ENCODE results near the gene LRBA. TPM values are rescaled to one million over a fixed set of nuclear protein-coding genes. Genes with fewer than 3 reads are reported as not detected.

LRBA gene
- polyA plus RNA-seq, 1 experiment: 23.4 TPM

DNA sequence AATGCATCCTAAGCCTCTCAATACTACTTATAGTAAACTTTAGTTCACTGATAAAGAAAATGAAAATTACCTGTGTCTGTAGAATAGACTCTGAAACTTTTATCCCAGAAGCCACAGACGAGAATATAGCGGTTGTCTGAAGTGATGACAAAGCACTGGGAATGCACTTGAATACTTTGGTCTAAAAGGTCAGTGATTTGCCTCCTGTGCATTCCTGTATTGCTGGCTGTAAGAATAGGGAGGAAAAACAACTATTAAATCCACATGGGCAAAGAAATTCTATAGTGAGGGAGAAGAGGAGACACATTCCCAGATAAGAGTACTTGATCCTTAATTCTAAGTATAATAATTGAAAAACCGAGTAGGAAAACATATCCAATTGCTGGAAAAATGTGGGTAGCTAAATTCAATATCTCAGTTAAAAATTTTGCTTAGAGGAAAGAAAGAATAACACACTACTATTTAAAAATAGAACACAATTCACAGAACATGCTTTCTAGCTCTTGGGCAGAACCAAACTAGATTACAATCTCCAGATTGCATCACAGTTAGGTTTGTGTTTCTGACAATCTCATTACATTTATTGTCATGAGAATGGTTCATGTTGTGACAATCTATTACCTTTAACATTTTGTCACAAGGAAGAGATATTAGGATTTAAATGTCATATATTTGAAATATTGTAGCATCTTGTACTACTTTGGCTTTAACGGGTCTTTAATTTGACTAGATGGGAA, 704.8 kb downstream of the LRBA start:
- CTCF ChIA-PET: interaction anchor here (0.6 to 2.7 kb wide), 5 partner anchors 12 to 492 kb away, joined by 3 to 8 read pairs (median 3); no protein-coding TSS in a partner anchor
- DNase-seq (ENCODE audit: low read depth, low spot score): peak; percentile 13
- TF ChIP-seq, protein P1, sequence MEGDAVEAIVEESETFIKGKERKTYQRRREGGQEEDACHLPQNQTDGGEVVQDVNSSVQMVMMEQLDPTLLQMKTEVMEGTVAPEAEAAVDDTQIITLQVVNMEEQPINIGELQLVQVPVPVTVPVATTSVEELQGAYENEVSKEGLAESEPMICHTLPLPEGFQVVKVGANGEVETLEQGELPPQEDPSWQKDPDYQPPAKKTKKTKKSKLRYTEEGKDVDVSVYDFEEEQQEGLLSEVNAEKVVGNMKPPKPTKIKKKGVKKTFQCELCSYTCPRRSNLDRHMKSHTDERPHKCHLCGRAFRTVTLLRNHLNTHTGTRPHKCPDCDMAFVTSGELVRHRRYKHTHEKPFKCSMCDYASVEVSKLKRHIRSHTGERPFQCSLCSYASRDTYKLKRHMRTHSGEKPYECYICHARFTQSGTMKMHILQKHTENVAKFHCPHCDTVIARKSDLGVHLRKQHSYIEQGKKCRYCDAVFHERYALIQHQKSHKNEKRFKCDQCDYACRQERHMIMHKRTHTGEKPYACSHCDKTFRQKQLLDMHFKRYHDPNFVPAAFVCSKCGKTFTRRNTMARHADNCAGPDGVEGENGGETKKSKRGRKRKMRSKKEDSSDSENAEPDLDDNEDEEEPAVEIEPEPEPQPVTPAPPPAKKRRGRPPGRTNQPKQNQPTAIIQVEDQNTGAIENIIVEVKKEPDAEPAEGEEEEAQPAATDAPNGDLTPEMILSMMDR (IDR thresholded peaks at IDR 0.05; ENCODE audit: low read depth, low read length): no peak
- Histone ChIP-seq H3K4me3 (ENCODE audit: low read depth, low read length) (no peak overlapping the region), H3K27me3 (ENCODE audit: control insufficient read depth, insufficient read depth, low read length) (no peaks in the 10 kb centered on the region), H3K27ac (ENCODE audit: low read depth, low read length) (no peak overlapping the region), H3K9me3 (ENCODE audit: control insufficient read depth, insufficient read depth, low read length) (no peaks in the 10 kb centered on the region)
- POLR2A ChIA-PET: interaction anchor here (1.9 kb wide), 1 partner anchor 28 kb away, joined by 5 read pairs; no protein-coding TSS in a partner anchor

DNA sequence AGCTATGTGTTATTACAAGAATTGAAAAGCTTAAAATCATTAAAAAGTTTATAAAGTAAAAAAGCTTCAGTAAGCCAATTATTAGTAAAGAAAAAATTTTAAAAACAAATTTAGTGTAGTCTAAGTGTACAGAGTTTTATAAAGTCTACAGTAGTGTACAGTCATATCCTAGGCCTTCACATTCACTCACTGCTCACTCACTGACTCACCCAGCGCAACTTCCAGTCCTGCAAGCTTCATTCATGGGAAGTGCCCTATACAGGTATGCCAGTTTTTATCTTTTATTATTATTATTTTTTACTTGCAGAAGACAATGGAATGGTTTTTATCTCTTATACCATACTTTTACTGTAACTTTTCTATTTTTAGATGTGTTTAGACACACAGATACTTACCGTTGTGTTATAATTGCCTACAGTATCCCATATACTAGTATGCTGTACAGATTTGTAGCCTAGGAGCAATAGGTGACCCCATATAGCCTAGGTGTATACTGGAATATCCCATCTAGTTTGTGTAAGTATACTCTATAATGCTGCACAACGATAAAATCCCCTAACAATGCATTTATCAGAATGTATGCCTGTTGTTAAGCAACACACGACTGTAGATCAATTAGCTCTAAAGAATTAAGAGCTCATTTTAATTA, 706.1 kb downstream of the LRBA start:
- ChIA-PET POLR2A (interaction anchor here (0.6 to 1.9 kb wide), 2 partner anchors 29 to 733 kb away, joined by 5 to 8 read pairs; no protein-coding TSS in a partner anchor), CTCF (interaction anchor here (1.2 to 2.7 kb wide), 4 partner anchors 9 to 558 kb away, joined by 3 to 8 read pairs (median 6); no protein-coding TSS in a partner anchor)
- no peak for DNase-seq (ENCODE audit: low read depth, low spot score)
- H3K4me3 ChIP-seq (ENCODE audit: low read depth, low read length): no peak overlapping the region
- TF ChIP-seq, protein P1 (IDR thresholded peaks at IDR 0.05; ENCODE audit: low read depth, low read length): no peak
- no peak overlapping the region for H3K27ac ChIP-seq (ENCODE audit: low read depth, low read length)
- no peaks in the 10 kb centered on the region for H3K27me3 ChIP-seq (ENCODE audit: control insufficient read depth, insufficient read depth, low read length)
- no peaks in the 10 kb centered on the region for H3K9me3 ChIP-seq (ENCODE audit: control insufficient read depth, insufficient read depth, low read length)

DNA sequence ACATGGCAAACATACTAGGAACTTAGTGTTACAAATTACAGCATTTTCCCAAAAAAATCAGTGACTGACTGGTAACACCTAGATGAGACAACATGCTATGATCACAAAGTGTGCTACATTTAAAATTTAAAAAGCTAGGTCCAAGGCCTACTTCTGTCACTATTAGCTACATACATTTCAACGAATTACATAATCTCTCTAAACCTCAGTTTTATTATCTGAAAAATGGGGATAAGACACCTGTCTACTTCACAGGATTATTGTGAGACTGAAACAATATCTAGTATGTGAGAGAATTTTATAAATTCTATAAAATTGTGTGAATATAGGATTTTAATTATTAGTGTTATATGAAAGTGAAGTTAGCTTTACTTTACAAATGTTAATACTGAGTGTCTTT, 708.4 kb downstream of the LRBA start:
- CTCF ChIA-PET: no interaction called here
- no peak overlapping the region for H3K4me3 ChIP-seq (ENCODE audit: low read depth, low read length)
- no peak overlapping the region for H3K27ac ChIP-seq (ENCODE audit: low read depth, low read length)
- DNase-seq (ENCODE audit: low read depth, low spot score): no peak
- POLR2A ChIA-PET: no interaction called here
- no peaks in the 10 kb centered on the region for H3K27me3 ChIP-seq (ENCODE audit: control insufficient read depth, insufficient read depth, low read length)
- TF ChIP-seq, protein P1 (IDR thresholded peaks at IDR 0.05; ENCODE audit: low read depth, low read length): no peak
- H3K9me3 ChIP-seq (ENCODE audit: control insufficient read depth, insufficient read depth, low read length): no peaks in the 10 kb centered on the region

DNA sequence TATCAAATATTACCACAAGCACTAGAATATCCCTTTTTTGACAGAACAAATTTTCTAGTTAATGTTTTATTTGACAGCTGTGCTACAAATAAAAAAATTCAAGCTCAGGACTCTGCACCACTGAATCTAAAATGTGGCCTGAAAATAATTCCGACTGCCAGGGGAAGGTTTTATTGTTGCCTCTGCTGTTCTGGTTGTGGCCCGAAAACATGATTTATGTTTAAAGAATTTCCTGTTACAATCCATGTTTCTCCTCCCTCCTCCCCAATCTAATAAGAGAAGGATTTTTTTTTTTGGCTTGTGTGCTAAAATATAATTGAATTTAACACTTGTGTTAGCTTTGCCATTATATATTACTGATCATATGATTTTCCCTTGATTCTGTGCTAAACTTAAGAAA, 709.1 kb downstream of the LRBA start:
- no peaks in the 10 kb centered on the region for H3K27me3 ChIP-seq (ENCODE audit: control insufficient read depth, insufficient read depth, low read length)
- no peak for DNase-seq (ENCODE audit: low read depth, low spot score)
- TF ChIP-seq, protein P1 (IDR thresholded peaks at IDR 0.05; ENCODE audit: low read depth, low read length): no peak
- H3K4me3 ChIP-seq (ENCODE audit: low read depth, low read length): no peak overlapping the region
- H3K27ac ChIP-seq (ENCODE audit: low read depth, low read length): no peak overlapping the region
- ChIA-PET CTCF (no interaction called here), POLR2A (no interaction called here)
- H3K9me3 ChIP-seq (ENCODE audit: control insufficient read depth, insufficient read depth, low read length): no peaks in the 10 kb centered on the region

DNA sequence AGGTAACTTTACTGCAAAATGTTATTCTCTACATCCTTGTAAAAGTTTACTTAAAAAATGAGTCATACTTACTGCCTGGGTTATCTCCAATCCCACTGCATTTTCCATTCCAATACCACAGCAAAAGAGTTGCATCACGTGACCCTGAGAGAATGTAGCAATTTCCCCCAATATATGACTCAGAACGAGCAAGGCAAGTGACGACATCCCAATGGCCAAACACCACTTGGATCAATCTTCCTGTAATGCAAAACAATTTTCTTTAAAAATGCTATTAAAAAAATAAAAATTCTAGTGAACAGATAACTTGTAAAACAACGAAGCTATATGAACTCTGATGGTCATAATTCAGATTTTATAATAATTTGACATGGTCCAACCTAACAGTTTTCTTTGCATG, 712.5 kb downstream of the LRBA start:
- Histone ChIP-seq H3K4me3 (ENCODE audit: low read depth, low read length) (no peak overlapping the region), H3K9me3 (ENCODE audit: control insufficient read depth, insufficient read depth, low read length) (no peaks in the 10 kb centered on the region), H3K27me3 (ENCODE audit: control insufficient read depth, insufficient read depth, low read length) (no peaks in the 10 kb centered on the region), H3K27ac (ENCODE audit: low read depth, low read length) (no peak overlapping the region)
- peak; percentile 93 for DNase-seq (ENCODE audit: low read depth, low spot score)
- TF ChIP-seq, protein P1 (IDR thresholded peaks at IDR 0.05; ENCODE audit: low read depth, low read length): no peak
- ChIA-PET CTCF (interaction anchor here (0.6 kb wide), 1 partner anchor 114 kb away, joined by 5 read pairs; no protein-coding TSS in a partner anchor), POLR2A (no interaction called here)

Data from AG04450 (cell line).